BLaER1 (cell line): ENCODE measurements around the gene PSMB5.

Experiments used
- H3K27ac ChIP-seq: shearing (Covaris generic); formaldehyde crosslinking; 2 replicates; pipeline ENCODE4 v1.8.1; 2022
- H3K27me3 ChIP-seq: shearing (Covaris generic); formaldehyde crosslinking; 2 replicates; pipeline ENCODE4 v1.8.1; 2022
- H3K36me3 ChIP-seq: shearing (Covaris generic); formaldehyde crosslinking; 2 replicates; pipeline ENCODE4 v1.8.1; 2022
- H3K4me1 ChIP-seq: shearing (Covaris generic); formaldehyde crosslinking; 2 replicates; pipeline ENCODE4 v1.8.1; 2022
- H3K4me2 ChIP-seq: shearing (Covaris generic); formaldehyde crosslinking; 2 replicates; pipeline ENCODE4 v1.8.1; 2022
- H3K4me3 ChIP-seq: shearing (Covaris generic); formaldehyde crosslinking; 2 replicates; pipeline ENCODE4 v1.8.1; 2022
- H3K9ac ChIP-seq: shearing (Covaris generic); formaldehyde crosslinking; 2 replicates; pipeline ENCODE4 v1.8.1; 2022
- H3K9me3 ChIP-seq: shearing (Covaris generic); formaldehyde crosslinking; 2 replicates; pipeline ENCODE4 v1.8.1; 2022
- H4K20me1 ChIP-seq: shearing (Covaris generic); formaldehyde crosslinking; 2 replicates; pipeline ENCODE4 v1.8.1; 2022
- Cebpa-rat ChIP-seq: shearing (Covaris generic); IDR thresholded peaks from 2 replicates; pipeline ENCODE4 v1.8.1; 2022

Gene PSMB5

GRCh38 chr14:22977684-22978486 is 56.8 kb downstream of the PSMB5 start:
- no peak overlapping the region for H3K27ac ChIP-seq
- H3K4me3 ChIP-seq: no peak overlapping the region
- peaks cover 22% of the 10 kb centered on the region for H3K27me3 ChIP-seq
- peaks cover 48% of the 10 kb centered on the region for H4K20me1 ChIP-seq
- peak overlapping the region; percentile 45; the same call in 1 of the 2 replicates for H3K9ac ChIP-seq
- H3K36me3 ChIP-seq: peaks cover 56% of the 10 kb centered on the region
- H3K9me3 ChIP-seq: no peaks in the 10 kb centered on the region
- TF ChIP-seq Cebpa-rat: no peak
- H3K4me2 ChIP-seq: peak overlapping the region; percentile 97
- peaks cover 55% of the 10 kb centered on the region for H3K4me1 ChIP-seq

DNA sequence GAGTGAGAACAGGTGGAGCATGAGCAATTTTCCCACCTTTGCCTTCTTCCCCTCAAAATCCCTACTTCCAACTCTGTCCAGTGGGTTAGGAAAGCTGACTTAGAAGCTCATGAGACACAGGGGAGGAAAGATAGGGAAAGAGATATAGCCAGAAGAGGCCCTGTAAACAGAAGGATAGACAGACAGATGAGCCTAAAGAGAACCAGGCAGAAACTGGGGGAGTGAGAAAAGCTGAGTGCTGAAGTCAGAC is 57.3 kb downstream of the PSMB5 start:
- H3K36me3 ChIP-seq: peaks cover 61% of the 10 kb centered on the region
- peaks cover 55% of the 10 kb centered on the region for H3K4me1 ChIP-seq
- no peak overlapping the region for H3K4me3 ChIP-seq
- peak overlapping the region; percentile 45 for H3K9ac ChIP-seq
- H3K4me2 ChIP-seq: peak overlapping the region; percentile 70
- 0 out of 2 replicates have a peak overlapping the region, but pooled peaks have one; percentile 11 for H3K27ac ChIP-seq
- peaks cover 49% of the 10 kb centered on the region for H4K20me1 ChIP-seq
- no peaks in the 10 kb centered on the region for H3K9me3 ChIP-seq
- H3K27me3 ChIP-seq: peaks cover 22% of the 10 kb centered on the region
- TF ChIP-seq Cebpa-rat: no peak

DNA sequence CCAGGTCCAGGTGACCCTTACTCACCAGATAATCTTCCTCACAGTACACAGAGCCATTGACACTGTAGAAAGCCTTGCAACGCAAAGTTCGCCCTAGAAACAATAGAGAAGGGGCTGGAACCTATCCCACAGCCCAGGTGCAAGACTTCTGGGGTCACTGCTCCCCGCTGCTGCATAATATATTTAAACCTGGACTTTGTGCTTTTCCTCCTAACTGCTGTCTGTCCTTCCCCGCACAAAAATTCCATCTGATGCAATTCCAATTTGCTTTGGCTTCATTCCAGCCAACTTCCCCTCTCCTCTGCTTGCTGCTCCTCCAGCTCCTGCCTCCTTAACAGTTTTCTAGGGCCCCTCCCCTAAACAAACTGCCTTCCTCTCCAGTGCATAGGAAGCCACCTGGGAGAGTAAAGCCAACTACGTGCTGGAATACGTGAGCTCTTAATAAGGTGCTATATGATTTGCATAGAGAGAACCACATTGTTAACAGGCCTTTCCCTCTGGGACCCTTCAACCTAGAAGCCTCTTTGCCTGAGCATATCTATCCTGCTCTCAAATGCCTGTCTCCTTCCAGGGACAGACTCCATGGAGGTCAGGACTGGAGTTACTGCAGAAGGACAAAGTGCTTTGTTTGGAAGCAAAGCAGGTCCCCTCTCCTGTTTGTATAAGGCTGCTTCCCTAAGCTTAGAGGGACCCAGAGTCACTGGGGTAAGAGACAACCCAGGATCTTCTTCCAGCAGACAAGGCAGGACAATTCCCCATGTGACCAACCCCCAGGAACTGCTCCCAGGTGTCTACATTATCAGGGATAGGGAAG is 57.9 kb downstream of the PSMB5 start:
- Histone ChIP-seq H3K9ac (peak overlapping the region; percentile 45), H3K4me3 (no peak overlapping the region), H3K27me3 (peaks cover 18% of the 10 kb centered on the region), H4K20me1 (peaks cover 49% of the 10 kb centered on the region), H3K4me2 (peak overlapping the region; percentile 70), H3K36me3 (peaks cover 66% of the 10 kb centered on the region), H3K27ac (0 out of 2 replicates have a peak overlapping the region, but pooled peaks have one; percentile 11), H3K9me3 (no peaks in the 10 kb centered on the region), H3K4me1 (peaks cover 52% of the 10 kb centered on the region)
- TF ChIP-seq Cebpa-rat: no peak
